Fibroblast of pulmonary artery (primary cell): Measurements from ENCODE around the gene SAA1.
"Not testable (repeated sequence)": the region's sequence is repeated elsewhere in the genome, so short reads cannot be mapped to it uniquely, and the experiment has no call there.

Source experiments
- DNase-seq: peaks from one replicate; pipeline ENCODE4 v3.0.0-alpha.2; 2010; ENCODE audit warnings: low read depth
- H3K4me3 ChIP-seq: replicated peaks from 2 replicates; pipeline ENCODE4 v1.5.1; 2011; ENCODE audit warnings: low read depth, mild to moderate bottlenecking, control low read depth, low read length, moderate library complexity
- CTCF ChIP-seq: IDR thresholded peaks from 2 replicates; pipeline ENCODE4 v1.5.1; 2011; ENCODE audit warnings: mild to moderate bottlenecking, control low read depth, low read length, inconsistent platforms; ENCODE audit errors: missing control alignments

Gene SAA1

GRCh38 chr11:18261721-18262120 is 4.3 kb upstream of the SAA1 start:
- TF ChIP-seq CTCF: no peak
- no peak overlapping the region for H3K4me3 ChIP-seq
- DNase-seq: no peak

DNA sequence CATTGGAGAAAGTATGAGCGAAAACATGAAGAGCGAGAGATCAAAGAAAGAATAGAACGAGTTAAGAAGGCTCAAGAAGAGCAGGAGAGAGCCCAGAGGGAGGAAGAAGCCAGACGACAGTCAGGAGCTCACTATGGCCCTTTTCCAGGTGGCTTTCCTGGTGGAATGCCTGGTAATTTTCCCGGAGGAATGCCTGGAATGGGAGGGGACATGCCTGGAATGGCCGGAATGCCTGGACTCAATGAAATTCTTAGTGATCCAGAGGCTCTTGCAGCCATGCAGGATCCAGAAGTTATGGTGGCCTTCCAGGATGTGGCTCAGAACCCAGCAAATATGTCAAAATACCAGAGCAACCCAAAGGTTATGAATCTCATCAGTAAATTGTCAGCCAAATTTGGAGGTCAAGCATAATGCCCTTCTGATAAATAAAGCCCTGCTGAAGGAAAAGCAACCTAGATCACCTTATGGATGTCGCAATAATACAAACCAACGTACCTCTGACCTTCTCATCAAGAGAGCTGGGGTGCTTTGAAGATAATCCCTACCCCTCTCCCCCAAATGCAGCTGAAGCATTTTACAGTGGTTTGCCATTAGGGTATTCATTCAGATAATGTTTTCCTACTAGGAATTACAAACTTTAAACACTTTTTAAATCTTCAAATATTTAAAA is 3.2 kb upstream of the SAA1 start:
- not testable (repeated sequence) for H3K4me3 ChIP-seq, DNase-seq

DNA sequence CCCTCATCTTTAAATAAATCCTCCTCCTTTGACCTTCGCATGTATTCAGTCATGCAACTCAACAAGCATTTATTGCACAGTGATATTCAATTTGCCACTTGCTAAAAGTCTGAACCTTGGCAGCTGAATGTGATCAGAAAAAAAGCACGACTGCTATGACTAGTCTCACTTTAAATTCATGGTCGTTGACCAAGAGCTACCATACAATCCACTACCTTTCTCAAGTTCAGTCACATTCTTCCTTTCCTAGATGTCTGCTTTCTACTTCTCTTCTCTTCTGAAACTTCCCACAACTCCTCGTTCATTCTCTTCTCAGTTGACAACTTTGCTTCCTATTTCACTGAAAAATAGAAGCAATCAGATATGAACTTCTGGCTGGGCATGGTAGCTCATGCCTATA is 2.0 kb upstream of the SAA1 start:
- no peak for TF ChIP-seq CTCF
- no peak overlapping the region for H3K4me3 ChIP-seq
- DNase-seq: no peak

DNA sequence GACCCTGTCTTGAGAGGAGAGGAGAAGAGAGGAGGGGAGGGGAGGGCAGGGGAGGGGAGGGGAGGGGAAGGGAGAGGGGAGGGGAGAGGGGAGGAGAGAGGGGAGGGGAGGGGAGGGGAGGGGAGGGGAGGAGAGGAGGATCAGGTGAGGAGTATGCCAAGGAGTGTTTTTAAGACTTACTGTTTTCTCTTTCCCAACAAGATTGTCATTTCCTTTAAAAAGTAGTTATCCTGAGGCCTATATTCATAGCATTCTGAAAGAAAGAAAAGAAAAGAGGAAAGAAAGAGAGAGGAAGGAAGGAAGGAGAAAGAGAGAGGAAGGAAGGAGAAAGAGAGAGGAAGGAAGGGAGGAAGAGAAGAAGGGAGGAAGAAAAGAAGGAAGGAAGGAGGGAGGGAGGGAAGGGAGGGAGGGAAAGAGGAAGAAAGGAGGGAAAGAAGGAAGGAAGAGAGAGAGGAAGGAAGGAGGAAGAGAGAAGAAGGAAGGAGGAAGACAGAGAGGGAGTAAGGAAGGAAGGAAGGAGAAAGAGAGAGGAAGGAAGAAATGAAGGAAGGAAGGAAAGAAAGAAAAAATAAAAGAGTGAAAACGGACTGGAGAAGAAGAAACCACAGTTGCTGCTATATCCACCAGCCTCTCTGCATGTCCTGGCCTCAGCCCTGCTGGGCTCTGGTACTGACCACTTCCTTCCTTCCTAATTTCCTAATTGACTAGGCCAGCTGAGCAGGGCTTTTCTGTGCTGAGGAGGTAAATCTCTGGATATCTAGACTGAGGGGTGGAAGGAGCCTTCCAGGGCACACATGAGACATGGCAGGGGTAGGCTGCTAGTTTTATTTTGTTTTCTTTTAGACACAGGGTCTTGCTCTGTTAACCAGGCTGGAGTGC is 1.1 kb upstream of the SAA1 start:
- no peak overlapping the region for H3K4me3 ChIP-seq
- no peak for TF ChIP-seq CTCF
- DNase-seq: no peak

GRCh38 chr11:18267335-18268133 is 1.5 kb downstream of the SAA1 start:
- H3K4me3 ChIP-seq, DNase-seq: not testable (repeated sequence)

DNA sequence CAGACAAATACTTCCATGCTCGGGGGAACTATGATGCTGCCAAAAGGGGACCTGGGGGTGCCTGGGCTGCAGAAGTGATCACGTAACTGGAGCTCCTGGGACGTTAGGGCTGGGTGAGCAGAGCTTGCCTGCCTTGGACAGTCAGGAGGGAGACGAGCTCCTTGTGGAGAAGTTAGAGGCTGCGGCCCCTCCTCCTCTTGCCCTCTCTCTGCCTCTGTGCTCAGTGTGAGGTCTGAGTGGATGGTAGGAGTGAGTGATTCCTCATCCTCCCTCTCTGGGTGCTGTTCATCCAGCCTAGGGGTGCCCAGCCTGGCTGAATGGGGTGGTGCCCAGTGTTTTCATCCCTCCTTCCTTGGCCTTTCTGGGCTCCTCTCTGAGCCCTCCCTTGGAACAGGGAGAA is 3.2 kb downstream of the SAA1 start:
- H3K4me3 ChIP-seq: not testable (repeated sequence)

DNA sequence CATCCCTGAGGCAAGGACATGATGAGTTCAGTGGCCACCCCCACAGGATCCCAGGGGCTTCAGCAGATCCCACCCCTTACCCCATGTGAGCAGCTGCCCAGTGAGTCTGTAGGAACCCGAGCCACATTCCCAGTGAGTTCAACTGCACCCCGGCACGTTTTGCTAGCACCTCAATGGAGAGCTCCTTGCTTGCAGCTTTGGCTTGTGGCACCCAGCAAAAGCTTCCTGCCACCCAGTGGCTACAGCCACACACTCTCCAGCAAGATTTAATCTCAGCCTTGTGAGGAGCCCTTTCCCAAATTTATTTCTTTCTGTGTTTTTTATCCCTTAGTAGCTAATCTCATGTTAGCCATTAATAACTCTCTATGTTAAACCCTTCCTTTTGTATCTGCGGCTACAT is 4.0 kb downstream of the SAA1 start:
- H3K4me3 ChIP-seq: no peak overlapping the region
- TF ChIP-seq CTCF: no peak
- DNase-seq: no peak

More for the DNA sequence above, 3.2 kb downstream of the SAA1 start:
- not testable (repeated sequence) for DNase-seq

GRCh38 chr11:18271206-18271605 is 5.1 kb downstream of the SAA1 start:
- no peak for DNase-seq
- no peak for TF ChIP-seq CTCF
- H3K4me3 ChIP-seq: no peak overlapping the region
